Left colon (tissue), 2 donors: ENCODE results near the gene SLC10A1. TPM values are rescaled to one million over a fixed set of nuclear protein-coding genes. Genes with fewer than 3 reads are reported as not detected.
A peak's percentile ranks its signal among the peaks of the same experiment; 100 is the strongest.
"Not testable (repeated sequence)": the region's sequence is repeated elsewhere in the genome, so short reads cannot be mapped to it uniquely, and the experiment has no call there.

Source experiments
- ATAC-seq: fragments of 200-7000 bp; cut with Tn5 transposase; one replicate; pipeline ENCODE4 v1.9.1; 2020; ENCODE audit warnings: mild to moderate bottlenecking, moderate library complexity
- DNase-seq, 2 donors: peaks; one replicate each; pipeline ENCODE4 v3.0.0-alpha.2; 2020
- intact Hi-C, 2 donors: fragments of 100-400 bp; cut with DNase I in 1 of 2; cut with micrococcal nuclease in 1 of 2; formaldehyde crosslinking; loops; one replicate each; pipeline versions ENCODE4 v1.11.2 to v1.14.0; 2022; cut with DNase I, micrococcal nuclease
- total RNA-seq, 2 donors: library from RNA; stranded (reverse); fragmentation: NEBNext Ultra II Directional; extraction: Animal tissue kit (Norgen Biotek cat#: 25700); gene quantifications; one replicate each; pipeline ENCODE4 v1.2.1, GENCODE V29; 2021
- donor health status: DM: no; HTN: no; CAD: no.
- donor health status: DM: yes; HTN: yes; CAD: no.

Gene SLC10A1
- total RNA-seq, 2 donors from 2014 or later, result not detected

DNA sequence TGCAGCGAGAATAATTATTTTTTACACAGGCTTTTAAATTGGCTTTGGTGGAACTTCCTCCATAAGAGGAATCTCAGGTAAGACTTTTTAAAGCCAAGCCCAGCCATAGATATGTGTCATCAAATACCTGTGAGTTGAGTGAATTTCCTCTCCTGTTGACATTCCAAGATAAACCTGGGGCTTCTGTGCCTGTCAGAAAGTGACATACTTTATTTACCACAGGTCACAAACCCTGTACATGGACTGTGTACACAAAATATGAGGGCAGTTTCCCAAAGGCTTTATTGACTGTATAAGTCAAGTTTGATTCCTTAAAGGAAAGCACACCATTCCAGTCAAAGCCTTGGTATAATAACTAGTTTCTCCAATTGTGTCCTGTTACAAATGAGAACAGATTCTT, 56.0 kb downstream of the SLC10A1 start:
- intact Hi-C loops, result no loop called here
- DNase-seq (no peak), ATAC-seq (peak; percentile 91)

DNA sequence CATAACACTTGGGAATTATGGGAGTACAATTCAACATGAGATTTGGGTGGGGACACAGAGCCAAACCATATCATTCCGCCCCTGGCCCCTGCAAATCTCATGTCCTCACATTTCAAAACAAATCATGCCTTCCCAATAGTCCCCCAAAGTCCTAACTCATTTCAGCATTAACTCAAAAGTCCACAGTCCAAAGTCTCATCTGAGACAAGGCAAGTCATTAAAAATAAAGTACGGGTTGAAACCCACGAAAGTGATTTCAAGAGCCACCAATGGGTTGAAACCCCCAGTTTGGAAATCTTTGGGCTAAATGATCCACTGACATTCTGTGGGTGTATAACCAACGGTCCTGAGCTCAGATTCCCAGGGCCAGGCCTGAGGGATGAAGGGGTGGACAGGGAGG, 60.6 kb downstream of the SLC10A1 start:
- ATAC-seq, intact Hi-C loops, DNase-seq: not testable (repeated sequence)

DNA sequence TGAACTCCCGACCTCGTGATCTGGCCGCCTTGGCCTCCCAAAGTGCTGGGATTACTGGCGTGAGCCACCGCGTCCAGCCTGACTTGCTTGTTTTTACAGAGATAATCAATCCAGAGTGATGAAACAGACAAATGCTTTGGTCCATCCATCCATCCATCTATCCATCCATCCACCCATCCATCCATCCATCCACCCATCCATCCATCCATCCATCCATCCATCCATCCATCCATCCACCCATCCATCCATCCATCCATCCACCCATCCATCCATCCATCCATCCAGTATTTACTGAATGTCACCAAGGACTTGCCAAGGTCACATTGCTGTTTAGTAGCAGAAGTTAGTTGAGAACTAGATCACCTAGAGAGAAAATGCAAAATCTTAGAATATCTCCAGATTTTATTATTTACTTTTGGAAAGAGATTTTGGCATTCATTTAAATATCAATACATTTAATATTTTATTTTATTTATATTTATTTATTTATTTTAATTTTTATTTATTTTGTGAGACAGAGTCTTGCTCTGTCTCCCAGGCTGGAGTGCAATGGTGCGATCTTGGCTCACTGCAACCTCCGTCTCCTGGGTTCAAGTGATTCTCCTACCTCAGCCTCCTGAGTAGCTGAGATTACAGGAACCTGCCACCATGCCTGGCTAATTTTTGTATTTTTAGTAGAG, 65.0 kb downstream of the SLC10A1 start:
- intact Hi-C loops, DNase-seq, ATAC-seq: not testable (repeated sequence)

DNA sequence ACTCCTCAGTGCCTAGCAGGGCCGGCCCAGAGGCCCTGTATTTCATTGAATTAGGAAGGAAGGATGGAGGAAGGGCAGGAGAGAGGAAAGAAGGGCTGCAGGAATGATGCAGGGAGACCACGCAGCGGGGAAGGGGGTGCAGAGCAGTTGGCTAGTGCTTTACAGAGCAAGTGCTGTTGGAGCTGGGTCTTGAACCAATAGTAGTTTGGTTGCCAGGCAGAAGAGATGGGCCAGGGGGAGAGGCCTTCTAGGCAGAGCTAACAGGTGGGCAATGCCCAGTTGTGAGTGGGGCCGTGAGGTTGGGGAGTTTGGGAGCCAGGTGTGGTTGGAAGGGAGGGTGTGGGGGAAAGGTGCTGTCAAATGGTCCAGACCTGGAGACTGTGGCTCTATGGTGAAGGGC, 69.2 kb downstream of the SLC10A1 start:
- intact Hi-C loops, result loop anchor here (5.0 to 10.0 kb wide), 3 partner anchors 126 to 146 kb away; no protein-coding TSS in a partner anchor
- ATAC-seq (no peak), DNase-seq (no peak)

DNA sequence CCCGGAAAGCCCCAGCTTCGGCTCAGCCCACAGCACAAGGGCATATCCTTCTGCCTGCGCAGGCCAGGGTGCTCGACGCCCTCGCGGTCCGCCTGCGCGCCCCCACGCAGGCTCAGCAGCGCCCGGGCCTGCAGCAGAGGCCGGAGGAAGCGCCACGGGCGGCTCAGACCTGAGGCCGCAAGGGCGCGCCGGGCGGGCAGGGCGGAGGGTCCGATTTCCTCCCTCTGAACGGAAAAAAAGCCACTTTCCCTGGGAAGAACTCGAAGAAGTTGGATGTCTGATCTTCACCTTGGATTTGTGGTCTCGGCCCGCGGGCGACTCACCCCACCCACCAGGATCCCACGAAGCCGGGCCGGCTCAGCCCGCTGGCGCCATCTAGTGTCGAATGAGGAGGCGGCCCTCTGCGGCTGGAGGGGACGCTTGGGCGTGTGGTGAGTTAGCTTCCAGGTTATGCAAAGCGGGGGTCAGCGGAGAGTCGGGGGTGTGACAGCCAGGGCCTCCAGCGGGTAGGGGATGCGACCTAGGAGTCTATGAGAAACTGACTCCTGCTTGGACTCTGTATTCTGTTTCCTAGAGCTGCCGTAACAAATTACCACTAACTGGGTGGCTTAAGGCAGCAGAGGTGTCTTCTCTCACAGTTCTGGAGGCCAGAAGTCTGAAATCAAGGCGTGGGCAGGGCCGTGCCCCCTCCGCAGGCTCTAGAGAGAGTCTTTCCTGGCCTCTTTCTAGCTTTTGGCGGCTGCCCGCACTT, 70.1 kb downstream of the SLC10A1 start:
- ATAC-seq, result peak; percentile 85
- intact Hi-C loops, result loop anchor here (5.0 to 10.0 kb wide), 3 partner anchors 125 to 145 kb away; no protein-coding TSS in a partner anchor
- peak; percentile 61 to 87 for DNase-seq

Other genes with a start within 250 kb of the SLC10A1 start
- not detected for gene CCDC177, start 222.4 kb downstream of the SLC10A1 start, total RNA-seq
- gene SUSD6, start 185.6 kb downstream of the SLC10A1 start, total RNA-seq, result 10 to 100 TPM; 73.8 to 98.9 TPM
- 100 to 1,000 TPM; 315 to 316 TPM for gene SRSF5, start 30.1 kb downstream of the SLC10A1 start, total RNA-seq
- under 1 TPM; 0.55 to 0.89 TPM for gene SMOC1, start 82.2 kb upstream of the SLC10A1 start, total RNA-seq